ENCODE results near the gene OPRM1.

OPRM1 gene

DNA sequence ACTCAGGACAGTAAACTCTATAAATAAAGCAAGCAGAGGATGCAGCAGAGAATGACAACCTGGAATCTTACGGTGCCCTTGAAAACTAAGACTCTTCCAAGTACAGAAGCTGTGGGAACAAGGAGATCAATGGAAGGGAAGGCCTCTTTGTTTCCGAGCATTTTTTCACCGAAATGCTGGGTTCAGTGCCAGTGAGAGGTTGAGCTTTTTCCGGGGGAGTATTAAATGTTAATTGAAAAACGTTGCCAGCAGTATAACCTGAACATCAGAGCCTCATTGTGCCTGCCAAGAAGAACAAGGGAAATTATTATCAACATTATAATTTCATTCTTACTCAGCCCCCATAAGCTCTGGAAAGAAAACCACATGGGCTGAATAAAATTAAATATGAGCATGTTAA lies 17.5 kb downstream of the OPRM1 start:
- H3K4me3 ChIP-seq (ENCODE audit: low read depth, low read length) = no peak overlapping the region
- TF ChIP-seq, protein P1, sequence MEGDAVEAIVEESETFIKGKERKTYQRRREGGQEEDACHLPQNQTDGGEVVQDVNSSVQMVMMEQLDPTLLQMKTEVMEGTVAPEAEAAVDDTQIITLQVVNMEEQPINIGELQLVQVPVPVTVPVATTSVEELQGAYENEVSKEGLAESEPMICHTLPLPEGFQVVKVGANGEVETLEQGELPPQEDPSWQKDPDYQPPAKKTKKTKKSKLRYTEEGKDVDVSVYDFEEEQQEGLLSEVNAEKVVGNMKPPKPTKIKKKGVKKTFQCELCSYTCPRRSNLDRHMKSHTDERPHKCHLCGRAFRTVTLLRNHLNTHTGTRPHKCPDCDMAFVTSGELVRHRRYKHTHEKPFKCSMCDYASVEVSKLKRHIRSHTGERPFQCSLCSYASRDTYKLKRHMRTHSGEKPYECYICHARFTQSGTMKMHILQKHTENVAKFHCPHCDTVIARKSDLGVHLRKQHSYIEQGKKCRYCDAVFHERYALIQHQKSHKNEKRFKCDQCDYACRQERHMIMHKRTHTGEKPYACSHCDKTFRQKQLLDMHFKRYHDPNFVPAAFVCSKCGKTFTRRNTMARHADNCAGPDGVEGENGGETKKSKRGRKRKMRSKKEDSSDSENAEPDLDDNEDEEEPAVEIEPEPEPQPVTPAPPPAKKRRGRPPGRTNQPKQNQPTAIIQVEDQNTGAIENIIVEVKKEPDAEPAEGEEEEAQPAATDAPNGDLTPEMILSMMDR (IDR thresholded peaks at IDR 0.05; ENCODE audit: insufficient read depth, low read depth, low read length, missing control alignments) = no peak
- no peak for DNase-seq (ENCODE audit: low read depth)

DNA sequence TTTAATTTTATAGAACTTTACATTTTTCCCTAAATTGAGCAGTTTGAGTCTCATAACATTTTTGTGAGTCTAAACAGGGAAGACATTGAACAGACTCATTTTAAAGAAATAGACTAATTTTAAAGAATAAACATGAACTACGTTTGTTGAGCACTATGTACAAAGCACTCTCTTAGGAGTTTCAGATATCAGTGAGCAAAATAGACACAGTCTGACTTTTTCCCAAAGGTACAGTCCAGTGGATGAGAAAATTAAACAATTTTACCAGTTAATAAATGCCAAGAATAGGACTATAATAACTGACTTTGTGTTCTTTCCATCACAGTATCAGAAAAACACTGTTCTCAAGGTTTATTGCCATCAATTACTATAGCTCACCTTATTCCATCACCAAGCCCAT lies 18.1 kb downstream of the OPRM1 start:
- TF ChIP-seq, protein P1 (IDR thresholded peaks at IDR 0.05; ENCODE audit: insufficient read depth, low read depth, low read length, missing control alignments) = no peak
- DNase-seq (ENCODE audit: low read depth) = no peak
- no peak overlapping the region for H3K4me3 ChIP-seq (ENCODE audit: low read depth, low read length)

DNA sequence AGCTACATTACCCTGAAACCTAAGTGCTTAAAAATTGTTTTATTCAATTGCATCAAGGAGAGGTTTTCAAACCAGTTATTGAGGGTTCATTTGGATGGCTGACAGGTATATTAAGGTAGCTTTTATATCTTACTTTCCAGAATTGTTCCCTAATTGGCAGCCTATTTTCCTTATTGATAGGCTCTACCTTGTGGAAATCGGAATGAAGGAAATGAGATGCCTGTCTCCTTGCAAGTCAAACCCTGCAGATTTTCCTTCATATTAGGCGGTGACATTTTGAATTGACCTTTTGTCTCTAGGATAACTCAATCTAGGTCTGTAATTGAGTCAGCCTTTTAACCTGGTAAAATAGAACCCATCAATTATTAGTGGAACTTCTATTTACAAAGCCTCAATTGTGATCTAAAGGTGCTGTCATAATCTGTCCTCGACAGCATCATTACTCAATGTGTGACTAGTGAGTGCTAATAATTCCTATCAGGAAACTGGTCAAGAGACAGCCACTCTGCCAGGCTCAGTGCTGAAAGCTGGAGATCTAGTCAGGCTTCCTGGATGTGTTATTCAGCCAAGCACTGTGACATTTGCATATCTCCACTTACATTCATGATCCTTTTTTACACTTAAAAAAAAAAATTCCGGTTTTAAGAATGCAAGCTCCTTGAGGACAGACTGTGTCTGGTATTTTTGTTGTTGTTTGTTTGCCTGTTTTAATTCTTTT lies 20.1 kb downstream of the OPRM1 start:
- no peak overlapping the region for H3K4me3 ChIP-seq (ENCODE audit: low read depth, low read length)
- TF ChIP-seq, protein P1 (IDR thresholded peaks at IDR 0.05; ENCODE audit: insufficient read depth, low read depth, low read length, missing control alignments) = no peak
- DNase-seq (ENCODE audit: low read depth) = no peak

DNA sequence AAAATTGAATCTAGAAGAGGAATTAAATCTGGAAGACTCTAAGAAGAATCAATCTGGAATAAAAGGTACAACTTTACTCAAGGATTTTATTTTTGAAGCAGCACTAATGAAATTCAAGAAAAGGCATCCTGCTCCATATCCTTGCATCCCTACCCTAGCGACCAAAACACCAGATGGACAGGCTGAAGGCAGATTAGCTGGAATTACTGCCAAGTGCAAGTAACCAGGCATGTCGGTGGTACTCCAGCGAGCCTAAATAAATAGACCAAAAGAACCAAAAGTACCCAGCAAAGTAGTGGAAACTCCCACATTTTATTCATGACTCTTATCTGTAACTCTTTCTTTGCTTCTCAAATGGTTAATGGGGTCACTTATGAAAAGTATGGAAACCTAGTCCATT lies 21.0 kb downstream of the OPRM1 start:
- no peak overlapping the region for H3K4me3 ChIP-seq (ENCODE audit: low read depth, low read length)
- TF ChIP-seq, protein P1 (IDR thresholded peaks at IDR 0.05; ENCODE audit: insufficient read depth, low read depth, low read length, missing control alignments) = no peak
- no peak for DNase-seq (ENCODE audit: low read depth)

DNA sequence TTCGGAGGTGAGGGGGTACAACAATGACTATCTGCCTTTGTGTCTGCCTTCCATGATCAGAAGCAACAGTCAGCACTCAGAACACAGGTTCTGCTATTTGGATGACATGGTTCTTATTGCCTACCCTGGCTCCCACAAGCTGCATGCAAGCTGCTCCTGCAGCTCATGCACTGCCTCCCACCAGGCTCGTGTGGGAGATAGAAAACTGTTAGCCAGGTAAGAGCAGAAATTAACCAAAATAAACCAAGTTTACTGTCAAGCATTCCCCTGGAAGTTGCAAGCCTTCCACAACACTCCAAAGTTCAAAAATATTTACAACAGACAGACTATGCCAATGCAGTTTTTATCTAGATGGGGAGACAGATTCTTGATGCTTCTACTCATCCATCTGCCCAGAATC lies 31.0 kb downstream of the OPRM1 start:
- DNase-seq (ENCODE audit: low read depth) = no peak
- H3K4me3 ChIP-seq (ENCODE audit: low read depth, low read length) = no peak overlapping the region
- TF ChIP-seq, protein P1 (IDR thresholded peaks at IDR 0.05; ENCODE audit: insufficient read depth, low read depth, low read length, missing control alignments) = no peak

DNA sequence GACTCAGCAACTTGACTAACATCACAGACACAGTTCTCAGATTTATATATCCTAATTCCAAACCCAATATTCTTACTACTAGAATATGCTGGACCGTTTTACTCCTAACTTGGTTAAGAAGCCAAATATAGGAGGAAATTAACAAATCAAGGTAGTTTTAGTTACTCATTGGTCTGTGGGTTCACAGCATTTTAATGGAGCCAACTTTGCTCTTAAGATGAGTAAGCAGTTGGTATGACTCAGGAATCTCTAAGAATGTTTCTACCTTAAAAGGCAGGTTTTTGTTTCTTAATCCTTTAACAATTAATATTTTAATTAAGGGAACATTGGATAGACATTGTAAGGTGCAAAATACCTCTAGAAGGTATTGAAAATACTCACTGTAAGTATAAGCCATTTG lies 31.6 kb downstream of the OPRM1 start:
- DNase-seq (ENCODE audit: low read depth) = no peak
- TF ChIP-seq, protein P1 (IDR thresholded peaks at IDR 0.05; ENCODE audit: insufficient read depth, low read depth, low read length, missing control alignments) = no peak
- no peak overlapping the region for H3K4me3 ChIP-seq (ENCODE audit: low read depth, low read length)

DNA sequence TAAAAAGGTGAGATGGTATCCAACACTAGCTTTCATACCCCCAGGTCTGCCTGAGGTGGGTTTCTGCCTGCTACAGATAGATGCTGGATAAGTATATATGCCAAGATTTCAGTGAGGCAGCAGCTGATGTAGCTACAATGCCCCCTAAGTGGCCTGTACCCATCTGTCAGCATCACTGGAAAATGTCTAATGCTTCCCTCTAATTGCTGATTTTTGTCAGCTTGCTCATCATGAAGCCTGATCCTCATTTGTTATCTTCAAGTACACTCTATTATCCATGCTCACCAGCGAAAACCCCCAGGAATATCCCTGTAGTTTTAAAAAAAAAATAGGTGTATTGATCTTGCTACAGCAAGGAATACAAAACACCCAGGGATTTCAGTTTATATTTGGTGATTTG lies 32.2 kb downstream of the OPRM1 start:
- H3K4me3 ChIP-seq (ENCODE audit: low read depth, low read length) = no peak overlapping the region
- DNase-seq (ENCODE audit: low read depth) = no peak

More for the DNA sequence above, 32.2 kb downstream of the OPRM1 start:
- TF ChIP-seq, protein P1 (IDR thresholded peaks at IDR 0.05; ENCODE audit: insufficient read depth, low read depth, low read length, missing control alignments) = no peak
